ENCODE measurements around the gene ADARB2. TPM values are rescaled to one million over a fixed set of nuclear protein-coding genes. Genes with fewer than 3 reads are reported as not detected.

The ADARB2 gene
- total RNA-seq, 3 donors from 2014 or later (not counting 1 experiment from before 2014, with no cell fraction given): 0.27 to 0.78 (median 0.40) TPM

DNA sequence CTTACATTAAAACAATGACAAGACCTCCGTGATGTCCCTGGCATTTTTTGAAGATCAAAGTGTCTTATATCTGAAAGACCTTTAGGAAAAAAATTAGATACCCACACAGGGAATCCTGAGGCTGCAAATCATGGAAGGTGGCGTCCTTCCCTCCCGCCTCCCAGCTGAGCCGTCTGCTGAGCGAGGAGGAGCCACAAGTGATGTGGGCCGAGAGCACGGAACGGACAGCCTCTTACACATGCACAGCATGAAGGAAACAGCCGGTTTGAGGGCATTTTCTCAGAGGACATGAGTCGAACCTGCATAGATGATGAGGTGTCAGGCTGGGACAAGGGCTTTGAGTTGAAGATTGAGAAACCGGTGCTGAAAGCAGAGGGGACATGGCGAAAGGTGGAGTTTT is 163.3 kb downstream of the ADARB2 start:
- H3K4me1 ChIP-seq (ENCODE audit: control insufficient read depth, insufficient read depth, low read length): no peaks in the 10 kb centered on the region
- no peak for DNase-seq
- Mint-ChIP-seq H3K27ac (no peak overlapping the region), H3K27me3 (ENCODE audit: low read depth in 2 of 2) (peaks cover 0 to 2% of the 10 kb centered on the region in 2 donors), H3K36me3 (no peaks in the 10 kb centered on the region), H3K9me3 (peaks cover 0 to 3% of the 10 kb centered on the region in 2 donors), H3K4me3 (no peak overlapping the region), H3K4me1 (peaks cover 0 to 6% of the 10 kb centered on the region in 2 donors)
- no peak for ATAC-seq
- intact Hi-C loops (cut with micrococcal nuclease): no loop called here
- H3K27ac ChIP-seq (ENCODE audit: low read length): no peak overlapping the region
- no peaks in the 10 kb centered on the region for H3K27me3 ChIP-seq (ENCODE audit: control insufficient read depth, insufficient read depth, low read length)
- H3K36me3 ChIP-seq (ENCODE audit: control insufficient read depth, insufficient read depth, low read length): no peaks in the 10 kb centered on the region
- 91% methylated on average over 12 of the region's 12 CpGs for WGBS (ENCODE audit: insufficient coverage)
- H3K9me3 ChIP-seq (ENCODE audit: control insufficient read depth, insufficient read depth, low read length): no peaks in the 10 kb centered on the region
- H3K4me3 ChIP-seq (ENCODE audit: low read length): no peak overlapping the region
- TF ChIP-seq CTCF (IDR thresholded peaks at IDR 0.05): no peak

- H3K4me3 Mint-ChIP-seq: no peak overlapping the region
- no peak for ATAC-seq
- H3K36me3 Mint-ChIP-seq: no peaks in the 10 kb centered on the region
Measured at GRCh38 chr10:1573334-1573969, 163.9 kb downstream of the ADARB2 start.

GRCh38 chr10:1572519-1573333 is 164.6 kb downstream of the ADARB2 start:
- peaks cover 0 to 6% of the 10 kb centered on the region in 2 donors for H3K4me1 Mint-ChIP-seq
- intact Hi-C loops (cut with micrococcal nuclease): no loop called here
- H3K4me3 Mint-ChIP-seq: no peak overlapping the region

More at GRCh38 chr10:1573334-1573969, 163.9 kb downstream of the ADARB2 start:
- no peak for DNase-seq
- no peaks in the 10 kb centered on the region for H3K36me3 ChIP-seq (ENCODE audit: control insufficient read depth, insufficient read depth, low read length)
- H3K4me1 ChIP-seq (ENCODE audit: control insufficient read depth, insufficient read depth, low read length): no peaks in the 10 kb centered on the region
- H3K27ac ChIP-seq (ENCODE audit: low read length): no peak overlapping the region
- no peak overlapping the region for H3K4me3 ChIP-seq (ENCODE audit: low read length)
- no peaks in the 10 kb centered on the region for H3K9me3 ChIP-seq (ENCODE audit: control insufficient read depth, insufficient read depth, low read length)
- intact Hi-C loops (cut with micrococcal nuclease): no loop called here
- peaks cover 0 to 3% of the 10 kb centered on the region in 2 donors for H3K9me3 Mint-ChIP-seq
- WGBS (ENCODE audit: insufficient coverage): 78% methylated on average over 7 of the region's 14 CpGs
- no peak for TF ChIP-seq CTCF (IDR thresholded peaks at IDR 0.05)
- peaks cover 0 to 2% of the 10 kb centered on the region in 2 donors for H3K27me3 Mint-ChIP-seq (ENCODE audit: low read depth in 2 of 2)
- H3K4me1 Mint-ChIP-seq: peaks cover 0 to 6% of the 10 kb centered on the region in 2 donors
- H3K27ac Mint-ChIP-seq: no peak overlapping the region
- H3K27me3 ChIP-seq (ENCODE audit: control insufficient read depth, insufficient read depth, low read length): no peaks in the 10 kb centered on the region

More at GRCh38 chr10:1572519-1573333, 164.6 kb downstream of the ADARB2 start:
- H3K9me3 ChIP-seq (ENCODE audit: control insufficient read depth, insufficient read depth, low read length): no peaks in the 10 kb centered on the region
- H3K9me3 Mint-ChIP-seq: peaks cover 0 to 3% of the 10 kb centered on the region in 2 donors
- 81% methylated on average over 8 of the region's 10 CpGs for WGBS (ENCODE audit: insufficient coverage)
- TF ChIP-seq CTCF (IDR thresholded peaks at IDR 0.05): no peak
- ATAC-seq: no peak
- no peaks in the 10 kb centered on the region for H3K4me1 ChIP-seq (ENCODE audit: control insufficient read depth, insufficient read depth, low read length)
- no peaks in the 10 kb centered on the region for H3K36me3 Mint-ChIP-seq
- no peaks in the 10 kb centered on the region for H3K36me3 ChIP-seq (ENCODE audit: control insufficient read depth, insufficient read depth, low read length)
- peaks cover 0 to 2% of the 10 kb centered on the region in 2 donors for H3K27me3 Mint-ChIP-seq (ENCODE audit: low read depth in 2 of 2)
- H3K27ac ChIP-seq (ENCODE audit: low read length): no peak overlapping the region
- DNase-seq: no peak
- H3K27ac Mint-ChIP-seq: no peak overlapping the region
- H3K4me3 ChIP-seq (ENCODE audit: low read length): no peak overlapping the region
- H3K27me3 ChIP-seq (ENCODE audit: control insufficient read depth, insufficient read depth, low read length): no peaks in the 10 kb centered on the region
